PC-3 (cell line): Measurements from ENCODE around the gene AKAP7. TPM values are rescaled to one million over a fixed set of nuclear protein-coding genes. Genes with fewer than 3 reads are reported as not detected.

Experiments used
- ATAC-seq: fragments of 200-7000 bp; cut with Tn5 transposase; 2 replicates; pipeline ENCODE4 v1.9.1; 2020; ENCODE audit warnings: mild to moderate bottlenecking, moderate library complexity
- BruUV-seq: library from RNA; stranded (reverse); fragments of 400-500 nt; replicated peaks from 2 replicates; lab custom pipeline; 2021; lab: Mats Ljungman, UMichigan
- CTCF ChIA-PET: fragments of 300-600 bp; sonication (Branson Sonifier 250); formaldehyde crosslinking; loops from one replicate; lab custom pipeline; 2022; ENCODE audit warnings: antibody characterized with exemption; lab: Charles Lee
- POLR2A ChIA-PET: fragments of 300-600 bp; sonication (Branson Sonifier 250); formaldehyde crosslinking; loops from one replicate; lab custom pipeline; 2022; ENCODE audit warnings: antibody characterized with exemption; ENCODE audit not compliant: unreplicated experiment; lab: Charles Lee
- DNase-seq: peaks from one replicate; pipeline ENCODE4 v3.0.0-alpha.2; 2015
- H2AFZ ChIP-seq: fragments of 300-600 bp; sonication (generic); 2 replicates; pipeline ENCODE4 v1.6.0; 2016; ENCODE audit warnings: antibody characterized with exemption, low read length
- H3F3A ChIP-seq: fragments of 300-600 bp; sonication (generic); one replicate; pipeline ENCODE4 v1.6.0; 2017; ENCODE audit warnings: antibody characterized with exemption, low read length, control low read depth, mild to moderate bottlenecking; ENCODE audit not compliant: unreplicated experiment
- H3K27ac ChIP-seq: fragments of 300-600 bp; sonication (generic); 2 replicates; pipeline ENCODE4 v1.5.1; 2016; ENCODE audit warnings: mild to moderate bottlenecking, low read length
- H3K27me3 ChIP-seq: fragments of 300-600 bp; sonication (generic); 2 replicates; pipeline ENCODE4 v1.6.1; 2016; ENCODE audit warnings: low read length, mixed read lengths
- H3K36me3 ChIP-seq: fragments of 300-600 bp; sonication (generic); 2 replicates; pipeline ENCODE4 v1.6.1; 2016; ENCODE audit warnings: low read depth, mixed run types, low read length, mixed read lengths
- H3K4me1 ChIP-seq: fragments of 300-600 bp; sonication (generic); 2 replicates; pipeline ENCODE4 v1.5.1; 2016; ENCODE audit warnings: low read length; ENCODE audit not compliant: insufficient read depth
- H3K4me2 ChIP-seq: fragments of 300-600 bp; sonication (generic); 2 replicates; pipeline ENCODE4 v1.6.0; 2016; ENCODE audit warnings: low read length
- H3K4me3 ChIP-seq: fragments of 300-600 bp; sonication (generic); 2 replicates; pipeline ENCODE4 v1.5.1; 2016; ENCODE audit warnings: mild to moderate bottlenecking, low read length, mixed read lengths
- H3K79me2 ChIP-seq: fragments of 300-600 bp; sonication (generic); 2 replicates; pipeline ENCODE4 v1.6.1; 2017; ENCODE audit warnings: low read length, mixed read lengths
- H3K9ac ChIP-seq: fragments of 300-600 bp; sonication (generic); 2 replicates; pipeline ENCODE4 v1.6.0; 2016; ENCODE audit warnings: mild to moderate bottlenecking, low read length
- H3K9me2 ChIP-seq: fragments of 300-600 bp; sonication (generic); replicated peaks from 2 replicates; pipeline ENCODE4 v1.6.1; 2016; ENCODE audit warnings: mixed run types, low read length, mixed read lengths
- H3K9me3 ChIP-seq: fragments of 300-600 bp; sonication (generic); 2 replicates; pipeline ENCODE4 v1.6.1; 2016; ENCODE audit warnings: low read length, mixed read lengths
- H4K20me1 ChIP-seq: fragments of 300-600 bp; sonication (generic); 2 replicates; pipeline ENCODE4 v1.6.1; 2016; ENCODE audit warnings: low read length, mixed read lengths
- EZH2 ChIP-seq: fragments of 300-600 bp; sonication (generic); IDR thresholded peaks from one replicate; pipeline ENCODE4 v1.6.1; 2017; ENCODE audit warnings: antibody characterized with exemption, mild to moderate bottlenecking, low read length; ENCODE audit not compliant: unreplicated experiment
- EZH2phosphoT487 ChIP-seq: fragments of 300-600 bp; sonication (generic); IDR thresholded peaks from 2 replicates; pipeline ENCODE4 v1.6.1; 2018; ENCODE audit warnings: mild to moderate bottlenecking, antibody characterized with exemption, low read length, borderline replicate concordance
- intact Hi-C: fragments of 100-400 bp; cut with micrococcal nuclease; formaldehyde crosslinking; loops from 2 replicates; pipeline ENCODE4 v1.9.0; 2023
- total RNA-seq: library from RNA; depleted of rRNA; stranded (reverse); fragments of >200 nt; gene quantifications from 2 replicates; pipeline ENCODE4 v1.2.3, GENCODE V29; 2014
- TF ChIP-seq, protein P1 (sequence below): fragments of 300-600 bp; sonication (generic); conservative IDR thresholded peaks from 2 replicates; pipeline ENCODE4 v1.5.1; 2017; ENCODE audit warnings: antibody characterized with exemption, low read depth, mild to moderate bottlenecking, low read length

Gene AKAP7
- total RNA-seq, 1 experiment from 2014 or later = 3.6 TPM

DNA sequence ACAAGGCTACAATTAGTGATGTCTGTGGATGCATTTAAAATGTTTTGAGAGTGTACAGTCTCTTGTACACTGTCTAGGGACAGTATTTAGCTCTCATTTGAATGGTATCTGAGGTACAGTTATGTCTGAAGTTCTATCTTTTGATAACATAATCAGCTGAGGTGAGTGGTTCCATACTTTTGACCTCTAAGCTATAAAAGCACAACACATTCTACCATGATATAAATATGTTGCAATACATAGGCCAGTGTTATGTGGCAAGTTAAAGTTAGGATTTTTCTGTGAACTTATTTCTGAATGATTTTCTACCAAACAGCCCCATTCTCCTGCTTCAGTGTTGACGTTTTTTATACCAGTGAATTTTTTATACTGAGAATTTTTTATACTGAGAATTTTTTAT, 77.6 kb downstream of the AKAP7 start:
- intact Hi-C loops = no loop called here
- H3K4me1 ChIP-seq = peaks cover 4% of the 10 kb centered on the region; the same call in 1 of the 2 replicates
- no peak for ATAC-seq

DNA sequence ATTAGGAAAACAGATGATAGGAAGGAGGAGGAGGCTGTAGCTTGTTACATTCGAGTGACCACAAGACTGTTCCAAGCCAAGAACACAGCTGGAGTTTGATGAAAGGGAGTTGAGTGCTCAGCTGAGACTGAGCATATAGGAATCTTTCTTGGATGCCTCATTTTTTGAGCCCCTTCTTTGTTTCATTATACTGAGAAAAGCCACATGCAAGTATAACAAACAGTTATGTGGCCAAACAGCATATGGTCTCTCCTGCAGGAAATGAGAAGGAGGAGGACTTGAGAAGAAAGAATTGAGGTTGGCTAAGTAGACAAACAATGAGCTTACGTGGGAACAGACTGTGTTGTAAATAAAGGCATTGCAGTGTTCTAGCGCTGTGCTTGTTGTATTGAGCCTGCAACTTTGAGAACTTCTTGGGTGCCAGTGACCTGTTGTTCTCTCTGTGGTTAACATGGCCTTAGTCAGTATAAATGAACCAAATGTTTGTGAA, 78.3 kb downstream of the AKAP7 start:
- CTCF ChIA-PET = no interaction called here

More for the DNA sequence above, 77.6 kb downstream of the AKAP7 start:
- POLR2A ChIA-PET = no interaction called here
- Histone ChIP-seq H3K9me2 (no peaks in the 10 kb centered on the region), H3K9ac (no peak overlapping the region), H3K36me3 (no peaks in the 10 kb centered on the region), H3K27me3 (no peaks in the 10 kb centered on the region), H3K9me3 (no peaks in the 10 kb centered on the region), H3K79me2 (no peaks in the 10 kb centered on the region), H3K4me3 (no peak overlapping the region), H3K27ac (no peak overlapping the region), H3F3A (no peaks in the 10 kb centered on the region), H2AFZ (no peak overlapping the region), H3K4me2 (no peak overlapping the region), H4K20me1 (no peaks in the 10 kb centered on the region)
- TF ChIP-seq, protein P1, sequence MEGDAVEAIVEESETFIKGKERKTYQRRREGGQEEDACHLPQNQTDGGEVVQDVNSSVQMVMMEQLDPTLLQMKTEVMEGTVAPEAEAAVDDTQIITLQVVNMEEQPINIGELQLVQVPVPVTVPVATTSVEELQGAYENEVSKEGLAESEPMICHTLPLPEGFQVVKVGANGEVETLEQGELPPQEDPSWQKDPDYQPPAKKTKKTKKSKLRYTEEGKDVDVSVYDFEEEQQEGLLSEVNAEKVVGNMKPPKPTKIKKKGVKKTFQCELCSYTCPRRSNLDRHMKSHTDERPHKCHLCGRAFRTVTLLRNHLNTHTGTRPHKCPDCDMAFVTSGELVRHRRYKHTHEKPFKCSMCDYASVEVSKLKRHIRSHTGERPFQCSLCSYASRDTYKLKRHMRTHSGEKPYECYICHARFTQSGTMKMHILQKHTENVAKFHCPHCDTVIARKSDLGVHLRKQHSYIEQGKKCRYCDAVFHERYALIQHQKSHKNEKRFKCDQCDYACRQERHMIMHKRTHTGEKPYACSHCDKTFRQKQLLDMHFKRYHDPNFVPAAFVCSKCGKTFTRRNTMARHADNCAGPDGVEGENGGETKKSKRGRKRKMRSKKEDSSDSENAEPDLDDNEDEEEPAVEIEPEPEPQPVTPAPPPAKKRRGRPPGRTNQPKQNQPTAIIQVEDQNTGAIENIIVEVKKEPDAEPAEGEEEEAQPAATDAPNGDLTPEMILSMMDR = no peak
- TF ChIP-seq EZH2phosphoT487 = no peak
- no peak for TF ChIP-seq EZH2
- no peak for DNase-seq
- BruUV-seq = no TSS peak
- CTCF ChIA-PET = no interaction called here

DNA sequence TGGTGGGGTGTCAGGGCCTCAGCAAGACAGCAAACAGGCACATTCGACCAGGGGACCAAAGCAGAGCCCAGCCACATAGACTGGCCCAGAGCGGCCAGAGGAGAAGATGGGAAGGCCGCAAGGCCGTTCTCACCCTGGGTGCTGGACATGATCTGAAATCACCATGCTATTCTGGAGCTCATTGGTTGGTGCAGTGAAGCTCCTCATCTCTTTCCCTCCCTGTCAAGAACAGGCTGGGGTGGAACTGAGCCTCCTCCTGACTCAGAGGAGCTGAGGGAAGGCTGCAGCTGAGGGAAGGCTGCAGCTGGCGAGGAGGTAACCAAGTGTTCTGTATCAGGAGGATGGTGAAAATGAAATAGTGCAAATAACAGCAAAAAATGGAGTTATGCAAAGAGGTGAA, 80.0 kb downstream of the AKAP7 start:
- Histone ChIP-seq H3K9me3 (no peaks in the 10 kb centered on the region), H3K4me2 (no peak overlapping the region), H3K36me3 (no peaks in the 10 kb centered on the region), H3K4me1 (peaks cover 4% of the 10 kb centered on the region; the same call in 1 of the 2 replicates), H4K20me1 (no peaks in the 10 kb centered on the region), H3K79me2 (no peaks in the 10 kb centered on the region), H3K4me3 (no peak overlapping the region), H3K27ac (no peak overlapping the region), H3K9ac (no peak overlapping the region), H2AFZ (no peak overlapping the region), H3K27me3 (no peaks in the 10 kb centered on the region), H3K9me2 (no peaks in the 10 kb centered on the region), H3F3A (no peaks in the 10 kb centered on the region)
- DNase-seq = no peak
- intact Hi-C loops = no loop called here
- no peak for ATAC-seq
- CTCF ChIA-PET = no interaction called here
- BruUV-seq = no TSS peak
- TF ChIP-seq, protein P1 = no peak
- TF ChIP-seq EZH2 (no peak), EZH2phosphoT487 (no peak)
- POLR2A ChIA-PET = no interaction called here

More for the DNA sequence above, 78.3 kb downstream of the AKAP7 start:
- Histone ChIP-seq H2AFZ (no peak overlapping the region), H3K9me2 (no peaks in the 10 kb centered on the region), H3K9ac (no peak overlapping the region), H3K79me2 (no peaks in the 10 kb centered on the region), H3K27me3 (no peaks in the 10 kb centered on the region), H3K4me3 (no peak overlapping the region), H3K4me1 (peaks cover 4% of the 10 kb centered on the region; the same call in 1 of the 2 replicates), H3K36me3 (no peaks in the 10 kb centered on the region), H4K20me1 (no peaks in the 10 kb centered on the region), H3K9me3 (no peaks in the 10 kb centered on the region), H3K27ac (no peak overlapping the region), H3K4me2 (no peak overlapping the region), H3F3A (no peaks in the 10 kb centered on the region)
- POLR2A ChIA-PET = no interaction called here
- BruUV-seq = no TSS peak
- no peak for DNase-seq
- TF ChIP-seq, protein P1 = no peak
- no peak for TF ChIP-seq EZH2phosphoT487
- no peak for TF ChIP-seq EZH2
- intact Hi-C loops = no loop called here
- ATAC-seq = no peak
